HK-2 (cell line): Measurements from ENCODE around the gene ZNF445.
"Not testable (repeated sequence)": the region's sequence is repeated elsewhere in the genome, so short reads cannot be mapped to it uniquely, and the experiment has no call there.

Experiments
- DNase-seq: peaks from one replicate; pipeline ENCODE4 v3.0.0-alpha.2; 2018; ENCODE audit not compliant: unreplicated experiment

The ZNF445 gene

GRCh38 chr3:44434834-44435510 lies 42.5 kb downstream of the ZNF445 start:
- DNase-seq, result no peak

GRCh38 chr3:44430466-44430865 lies 47.0 kb downstream of the ZNF445 start:
- no peak for DNase-seq

DNA sequence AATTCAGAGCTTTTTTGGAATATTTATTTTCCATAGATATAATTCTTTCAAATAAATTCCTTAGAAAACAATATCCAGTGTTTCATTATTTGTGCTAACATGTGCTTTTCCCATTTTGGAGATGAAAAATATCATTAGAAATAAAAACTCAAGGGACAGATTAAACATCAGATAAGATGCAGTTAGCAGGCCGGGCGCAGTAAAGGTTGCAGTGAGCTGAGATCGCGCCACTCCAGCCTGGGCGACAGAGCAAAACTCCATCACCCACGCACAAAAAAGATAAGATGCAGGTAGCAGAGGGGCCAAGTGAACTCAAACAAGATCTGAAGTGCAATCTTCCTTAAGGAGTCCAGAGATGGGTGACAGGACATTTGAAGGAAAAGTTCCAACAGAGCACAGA lies 48.0 kb downstream of the ZNF445 start:
- no peak for DNase-seq

GRCh38 chr3:44428910-44429309 lies 48.6 kb downstream of the ZNF445 start:
- DNase-seq, result no peak

GRCh38 chr3:44427683-44428082 lies 49.8 kb downstream of the ZNF445 start:
- DNase-seq, result no peak

DNA sequence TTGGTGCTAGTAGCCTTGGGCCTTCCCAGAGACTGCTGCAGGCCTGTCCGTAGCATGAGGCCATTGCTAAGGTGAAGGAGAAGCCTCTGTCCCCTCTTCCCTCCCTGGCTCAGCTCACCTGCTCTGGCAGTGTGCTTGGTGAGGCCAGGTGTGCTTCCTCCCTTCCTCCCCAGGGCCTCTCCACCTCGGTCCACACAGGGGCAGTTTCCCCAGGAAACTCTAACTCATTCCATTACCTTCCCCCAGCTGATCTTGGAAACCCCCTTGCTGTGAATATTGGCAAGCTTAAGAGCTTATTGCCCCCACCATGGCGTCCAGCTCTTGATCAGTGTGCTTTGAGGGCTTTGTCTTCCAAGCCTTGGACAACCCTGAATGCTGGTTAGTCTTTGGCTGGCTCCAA lies 52.7 kb downstream of the ZNF445 start:
- no peak for DNase-seq

GRCh38 chr3:44421280-44421679 lies 56.2 kb downstream of the ZNF445 start:
- DNase-seq, result no peak

DNA sequence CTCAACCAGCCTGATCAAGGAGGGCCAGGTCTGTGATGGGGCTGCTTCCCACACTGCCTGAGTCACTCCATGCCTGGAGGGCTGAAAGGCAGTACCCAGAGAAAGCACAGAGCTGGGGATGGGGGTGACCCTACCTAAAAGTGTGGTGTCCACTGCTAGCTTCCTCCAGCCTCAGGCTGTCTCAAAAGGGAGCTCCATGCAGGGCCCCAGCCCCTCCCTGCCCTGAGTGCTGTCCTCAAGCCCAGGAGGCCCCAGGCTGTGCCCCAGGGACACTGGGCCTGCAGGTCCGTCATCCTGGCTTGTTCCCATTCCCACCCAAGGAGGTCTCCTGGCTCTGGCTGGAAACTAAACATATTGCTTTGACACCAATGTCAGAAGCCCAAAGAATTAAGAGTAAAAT lies 56.8 kb downstream of the ZNF445 start:
- DNase-seq, result no peak

DNA sequence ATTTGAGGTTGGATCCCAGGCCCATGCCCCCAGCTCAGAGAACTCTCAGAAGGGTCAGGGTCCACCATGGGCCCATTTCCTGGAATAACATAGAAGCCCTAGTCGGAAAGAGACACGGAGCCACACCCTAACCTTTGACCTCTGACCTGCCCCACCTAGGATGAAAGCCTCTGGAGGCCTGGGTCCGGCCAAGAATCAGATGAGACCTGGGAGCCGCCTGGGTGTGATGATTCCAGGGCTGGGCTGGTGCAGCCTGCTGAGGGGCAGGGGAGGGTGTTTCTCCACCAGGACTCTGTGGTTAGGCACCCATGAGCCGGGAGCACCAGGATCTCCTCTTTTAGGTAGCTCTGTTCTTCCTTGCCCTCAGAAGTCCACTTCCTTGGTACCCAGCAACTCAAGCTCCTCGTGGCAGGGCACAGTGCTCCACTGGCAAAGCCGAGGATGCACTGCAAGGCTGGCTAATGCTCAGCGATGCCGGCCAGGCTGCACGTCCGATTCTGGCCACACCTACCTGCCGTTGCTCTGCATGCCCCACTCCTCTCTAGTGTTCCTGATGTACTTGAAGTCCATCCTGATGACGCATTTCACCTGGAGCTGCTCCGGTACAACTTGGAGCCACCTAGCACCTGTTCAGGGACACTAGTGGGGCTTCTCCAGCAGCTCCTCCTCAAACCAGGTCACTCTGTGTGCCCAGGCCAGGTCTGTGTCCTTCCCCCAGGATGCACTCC lies 57.4 kb downstream of the ZNF445 start:
- no peak for DNase-seq

- no peak for DNase-seq
Observed at GRCh38 chr3:44419116-44419922, 58.2 kb downstream of the ZNF445 start.

GRCh38 chr3:44418549-44418948 lies 58.9 kb downstream of the ZNF445 start:
- no peak for DNase-seq

- DNase-seq, result not testable (repeated sequence)
Observed at GRCh38 chr3:44418118-44418517, 59.4 kb downstream of the ZNF445 start.

- DNase-seq, result no peak
Observed at GRCh38 chr3:44416031-44417030, 61.1 kb downstream of the ZNF445 start.

GRCh38 chr3:44415421-44415820 lies 62.0 kb downstream of the ZNF445 start:
- no peak for DNase-seq

DNA sequence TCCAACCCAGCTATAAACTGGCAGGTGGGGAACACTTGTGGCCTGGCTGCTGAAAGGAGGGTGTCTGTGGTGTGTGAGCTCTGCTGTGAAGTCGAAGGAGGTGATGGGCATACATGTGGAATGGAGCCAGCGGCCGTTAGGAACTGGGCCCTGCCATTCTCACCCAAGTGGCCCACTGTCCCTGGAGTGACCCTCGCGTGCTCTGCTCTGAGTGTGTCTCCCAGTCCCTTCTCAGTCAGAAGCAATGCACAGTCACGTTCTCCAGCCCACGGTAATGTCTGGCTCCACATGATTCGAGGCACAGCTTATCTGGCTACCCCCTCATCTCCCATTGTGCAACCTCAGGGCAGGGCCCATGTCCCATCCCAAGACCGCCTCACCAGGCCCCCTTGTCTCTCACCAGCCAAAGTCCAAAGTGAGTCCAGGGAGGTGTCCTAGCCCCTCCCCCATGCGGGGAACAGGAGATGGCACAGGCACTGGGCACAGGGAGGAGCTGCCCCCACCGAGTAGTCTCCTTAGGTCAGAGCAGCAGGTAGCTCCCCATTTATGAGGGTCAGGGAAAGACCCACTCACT lies 62.9 kb downstream of the ZNF445 start:
- DNase-seq, result no peak

DNA sequence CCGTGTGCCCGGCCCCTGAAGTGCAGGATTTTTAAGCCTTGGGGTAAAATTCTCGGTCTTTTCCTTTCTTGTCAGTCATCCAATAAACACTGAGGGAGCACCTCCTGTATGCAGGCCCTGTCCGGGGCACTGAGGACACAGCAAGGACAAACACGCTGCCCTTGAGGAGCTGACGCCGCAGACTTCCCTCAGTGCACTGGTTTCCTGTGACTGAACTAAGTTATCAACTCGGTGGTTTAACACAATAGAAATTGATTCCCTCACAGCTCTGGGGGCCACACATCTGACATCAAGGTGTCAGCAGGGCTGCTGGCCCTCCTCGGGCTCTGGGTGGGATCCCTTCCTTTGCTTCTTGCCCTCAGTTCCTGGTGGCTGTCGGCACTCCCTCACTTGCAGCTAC lies 65.1 kb downstream of the ZNF445 start:
- DNase-seq, result no peak

DNA sequence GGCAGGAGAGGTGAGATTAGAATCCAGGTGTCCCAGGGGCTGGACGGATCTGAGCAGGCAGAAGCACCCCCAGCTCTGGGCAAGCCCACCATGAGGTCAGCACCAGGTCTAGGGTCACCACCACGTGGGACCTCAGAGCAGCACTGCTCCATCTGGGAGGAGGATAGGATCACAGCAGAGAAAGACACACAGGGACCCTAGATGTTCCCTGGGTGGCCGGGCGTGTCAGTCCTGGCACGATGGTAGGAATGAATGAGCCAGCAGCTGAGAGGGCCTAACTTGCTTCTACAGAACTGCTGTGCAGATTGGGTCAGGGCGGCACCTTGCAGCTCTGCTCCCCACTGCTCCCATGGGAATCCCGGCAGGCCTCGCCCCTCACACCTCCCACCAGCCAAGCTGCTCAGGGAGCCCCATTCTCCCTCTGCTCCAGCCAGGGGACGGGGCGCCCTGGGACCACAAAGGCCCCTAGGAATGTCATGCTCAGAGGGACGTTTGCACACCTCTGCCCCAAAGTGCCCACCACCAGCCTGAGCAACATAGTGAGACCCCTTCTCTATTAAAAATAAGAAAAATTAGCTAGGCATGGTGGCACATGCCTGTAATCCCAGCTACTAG lies 66.3 kb downstream of the ZNF445 start:
- no peak for DNase-seq

DNA sequence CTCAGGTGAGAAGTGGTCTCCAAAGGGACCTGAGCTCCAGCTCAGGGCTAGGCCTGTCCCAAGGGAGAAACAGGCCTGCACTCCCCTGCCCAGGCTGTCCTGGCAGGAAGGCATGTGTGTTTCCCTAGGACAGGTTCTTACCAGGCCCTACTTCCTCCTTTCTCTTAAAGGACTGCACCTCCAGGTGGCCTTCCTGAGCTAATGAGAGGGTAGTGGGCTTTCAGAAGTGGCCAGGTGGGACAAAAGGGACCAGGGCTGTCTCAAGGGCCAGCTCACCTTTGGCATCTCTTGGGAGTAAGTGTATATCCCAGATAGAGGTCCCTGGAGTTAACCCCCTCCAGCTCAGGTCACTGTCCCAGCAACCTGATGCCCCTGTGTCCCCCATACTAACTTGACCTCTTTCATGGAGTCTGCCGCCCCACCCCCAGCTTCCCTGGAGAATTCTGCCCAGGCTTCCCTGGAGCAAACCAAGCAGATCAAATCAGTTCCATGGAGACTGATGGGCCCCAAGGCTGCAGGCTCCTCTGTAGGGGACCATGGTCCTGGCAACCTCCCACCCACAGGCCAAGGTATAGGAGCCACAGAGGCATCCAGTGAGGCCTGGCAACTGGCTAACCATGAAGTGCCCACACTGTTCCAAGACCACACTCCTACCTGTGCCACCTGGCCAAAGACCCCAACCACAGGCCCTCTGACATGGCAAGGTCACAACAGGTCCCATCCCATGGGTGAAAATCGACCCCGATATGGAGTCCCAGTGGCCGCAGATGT lies 67.6 kb downstream of the ZNF445 start:
- no peak for DNase-seq

- DNase-seq, result no peak
Observed at GRCh38 chr3:44402548-44402947, 74.9 kb downstream of the ZNF445 start.

DNA sequence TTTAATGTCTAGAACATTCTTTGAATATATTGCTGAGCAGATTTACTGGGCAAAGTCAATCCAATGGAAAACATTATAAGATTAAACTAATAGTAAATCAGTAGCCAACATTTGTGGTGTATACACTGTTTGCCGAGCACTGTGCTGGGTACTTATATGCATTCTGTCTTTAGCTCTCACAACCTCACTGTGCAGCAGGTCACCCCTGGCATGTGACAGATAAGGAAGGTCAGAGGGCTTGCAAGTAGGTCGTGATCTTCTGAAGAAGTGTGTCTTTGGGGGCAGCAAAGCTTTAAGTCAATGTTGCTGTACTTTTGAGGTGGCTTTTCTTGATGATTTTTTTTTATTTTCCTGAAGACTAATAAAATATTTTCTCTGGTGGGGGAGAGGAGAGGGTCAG lies 76.7 kb downstream of the ZNF445 start:
- DNase-seq, result no peak
